ENCODE measurements around the gene H2AZ2.

DNA sequence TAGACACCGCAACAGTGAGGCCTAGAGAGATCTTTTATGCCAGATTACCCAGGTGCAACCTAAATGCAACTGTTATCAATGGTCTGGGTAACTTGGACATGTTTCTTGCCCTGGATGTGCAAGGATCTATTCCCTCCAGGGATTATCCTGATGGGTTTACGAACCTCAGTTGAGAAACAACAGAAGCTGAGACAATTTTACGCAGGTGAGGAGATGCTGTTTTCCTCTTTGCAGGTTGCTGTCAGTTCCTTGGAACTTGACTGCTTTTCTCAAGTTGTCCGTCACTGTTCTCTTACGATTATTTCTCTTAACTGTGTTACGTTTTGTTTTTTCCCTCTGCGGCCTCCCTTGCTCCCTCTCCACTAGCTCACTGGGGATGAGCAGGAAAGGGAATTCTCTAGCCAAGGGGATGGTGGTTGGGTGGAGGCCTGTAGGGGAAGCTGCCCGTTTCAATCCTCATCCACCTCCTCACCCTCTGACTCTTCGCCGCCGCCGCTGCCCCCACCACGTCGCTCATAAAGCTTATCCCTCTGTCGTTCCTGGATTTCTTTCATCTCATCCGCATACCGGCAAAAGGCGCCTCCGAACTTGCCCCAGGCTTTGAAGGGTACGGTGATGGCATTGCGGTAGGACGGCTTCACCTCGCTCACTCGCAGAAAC lies 36.2 kb upstream of the H2AZ2 start:
- TF ChIP-seq, protein P1, sequence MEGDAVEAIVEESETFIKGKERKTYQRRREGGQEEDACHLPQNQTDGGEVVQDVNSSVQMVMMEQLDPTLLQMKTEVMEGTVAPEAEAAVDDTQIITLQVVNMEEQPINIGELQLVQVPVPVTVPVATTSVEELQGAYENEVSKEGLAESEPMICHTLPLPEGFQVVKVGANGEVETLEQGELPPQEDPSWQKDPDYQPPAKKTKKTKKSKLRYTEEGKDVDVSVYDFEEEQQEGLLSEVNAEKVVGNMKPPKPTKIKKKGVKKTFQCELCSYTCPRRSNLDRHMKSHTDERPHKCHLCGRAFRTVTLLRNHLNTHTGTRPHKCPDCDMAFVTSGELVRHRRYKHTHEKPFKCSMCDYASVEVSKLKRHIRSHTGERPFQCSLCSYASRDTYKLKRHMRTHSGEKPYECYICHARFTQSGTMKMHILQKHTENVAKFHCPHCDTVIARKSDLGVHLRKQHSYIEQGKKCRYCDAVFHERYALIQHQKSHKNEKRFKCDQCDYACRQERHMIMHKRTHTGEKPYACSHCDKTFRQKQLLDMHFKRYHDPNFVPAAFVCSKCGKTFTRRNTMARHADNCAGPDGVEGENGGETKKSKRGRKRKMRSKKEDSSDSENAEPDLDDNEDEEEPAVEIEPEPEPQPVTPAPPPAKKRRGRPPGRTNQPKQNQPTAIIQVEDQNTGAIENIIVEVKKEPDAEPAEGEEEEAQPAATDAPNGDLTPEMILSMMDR (IDR thresholded peaks at IDR 0.05): no peak
- no peak for TF ChIP-seq POLR2A (IDR thresholded peaks at IDR 0.05)

All from body of pancreas (tissue), 4 donors.